ENCODE results near the gene IDUA. TPM values are rescaled to one million over a fixed set of nuclear protein-coding genes. Genes with fewer than 3 reads are reported as not detected.

Gene IDUA
- total and polyA plus RNA-seq, 10 of the 15 experiments (the other 5 are each of a cell fraction or from before 2014, with no cell fraction given): 0.05 to 7.6 (median 1.4) TPM; not detected in 1

- POLR2A ChIA-PET: no interaction called here
- intact Hi-C loops (cut with micrococcal nuclease; ENCODE audit: unreplicated experiment) (loop anchor here (5.0 kb wide), 1 partner anchor 337 kb away; no protein-coding TSS in a partner anchor), in situ Hi-C loops (cut with MboI) (no loop called here)
- H4K20me1 ChIP-seq (ENCODE audit: control insufficient read depth, insufficient read depth): no peaks in the 10 kb centered on the region
- no peak overlapping the region for H3K27ac ChIP-seq (ENCODE audit: control insufficient read depth, insufficient read depth)
- DNase-seq (ENCODE audit: low read depth, low spot score): no peak
- no peaks in the 10 kb centered on the region for H3K79me2 ChIP-seq (ENCODE audit: control insufficient read depth, insufficient read depth, low read length)
- TF ChIP-seq EZH2 (IDR thresholded peaks at IDR 0.05; ENCODE audit: borderline replicate concordance, control insufficient read depth, low read depth, low read length) (no peak), SPI1 (IDR thresholded peaks at IDR 0.05; ENCODE audit: borderline replicate concordance, insufficient read depth, low read depth, low read length) (no peak), SREBF2 (IDR thresholded peaks at IDR 0.05; ENCODE audit: low read length) (no peak), USF1 (IDR thresholded peaks at IDR 0.05; ENCODE audit: borderline replicate concordance, extremely low read length, insufficient read depth, low read depth, low read length) (no peak), RAD21 (IDR thresholded peaks at IDR 0.05; ENCODE audit: insufficient read depth, low read depth, low read length) (no peak), STAT1 (conservative IDR thresholded peaks at IDR 0.05) (no peak), MLLT1 (IDR thresholded peaks at IDR 0.05) (no peak), CBX3 (IDR thresholded peaks at IDR 0.05; ENCODE audit: borderline replicate concordance, low read depth) (no peak), TCF3 (IDR thresholded peaks at IDR 0.05; ENCODE audit: borderline replicate concordance, insufficient read depth, low read depth, low read length) (no peak), KLF5 (IDR thresholded peaks at IDR 0.05; ENCODE audit: partially characterized antibody) (no peak)
- TF ChIP-seq, protein P1, sequence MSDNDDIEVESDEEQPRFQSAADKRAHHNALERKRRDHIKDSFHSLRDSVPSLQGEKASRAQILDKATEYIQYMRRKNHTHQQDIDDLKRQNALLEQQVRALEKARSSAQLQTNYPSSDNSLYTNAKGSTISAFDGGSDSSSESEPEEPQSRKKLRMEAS (IDR thresholded peaks at IDR 0.05; ENCODE audit: low read depth, low read length): no peak
- no peak overlapping the region for H3K9ac ChIP-seq (ENCODE audit: control insufficient read depth, insufficient read depth, low read length)
- no peaks in the 10 kb centered on the region for H3K27me3 ChIP-seq (replicated peaks in 1 of 2; ENCODE audit: control insufficient read depth in 2 of 2, insufficient read depth in 2 of 2, low read length in 1 of 2)
- H3K4me2 ChIP-seq (ENCODE audit: control insufficient read depth, insufficient read depth): no peak overlapping the region
- no peaks in the 10 kb centered on the region for H3K9me3 ChIP-seq (replicated peaks; ENCODE audit: control insufficient read depth, insufficient read depth, low read length)
- H3K4me1 ChIP-seq (ENCODE audit: control insufficient read depth, insufficient read depth, low read length): peaks cover 17% of the 10 kb centered on the region
- CTCF ChIA-PET: no interaction called here
- H3K36me3 ChIP-seq (ENCODE audit: control insufficient read depth in 2 of 2, insufficient read depth in 2 of 2, low read length in 1 of 2): no peaks in the 10 kb centered on the region
- WGBS (ENCODE audit: insufficient coverage, insufficient replicate concordance, low lambda C conversion rate, missing lambda C conversion rate): 74% methylated on average over 22 of the region's 32 CpGs
- H3K4me3 ChIP-seq: no peak overlapping the region
- FAIRE-seq: no peak
- no peak for ATAC-seq
- no TSS peak for BruUV-seq (replicated peaks)
- RAD21 ChIA-PET (ENCODE audit: unreplicated experiment): no interaction called here
- SMC1A ChIA-PET (ENCODE audit: uncharacterized antibody, unreplicated experiment): no interaction called here
- H2AFZ ChIP-seq (ENCODE audit: control insufficient read depth, low read depth, low read length): no peak overlapping the region
Measured at GRCh38 chr4:1024882-1025545, 38.2 kb downstream of the IDUA start.

Measured in GM12878 (cell line).